Calu3 (cell line): ENCODE measurements around the gene TRIM22. TPM values are rescaled to one million over a fixed set of nuclear protein-coding genes. Genes with fewer than 3 reads are reported as not detected.
"Not testable (repeated sequence)": the region's sequence is repeated elsewhere in the genome, so short reads cannot be mapped to it uniquely, and the experiment has no call there.

ENCODE experiments used
- BruUV-seq: library from RNA; stranded (reverse); fragments of 400-500 nt; replicated peaks from 2 replicates; lab custom pipeline; 2021; lab: Mats Ljungman, UMichigan
- CTCF ChIA-PET: fragments of 300-600 bp; sonication (Branson Sonifier 250); formaldehyde crosslinking; loops from one replicate; lab custom pipeline; 2022; ENCODE audit warnings: antibody characterized with exemption; lab: Charles Lee
- DNase-seq: peaks from one replicate; pipeline ENCODE4 v3.0.0; 2022
- H3K27ac Mint-ChIP-seq: one replicate; pipeline ENCODE4 v1.8.0; 2022; ENCODE audit warnings: mixed read lengths; ENCODE audit not compliant: unreplicated experiment
- H3K27me3 Mint-ChIP-seq: one replicate; pipeline ENCODE4 v1.8.0; 2022; ENCODE audit warnings: mixed read lengths; ENCODE audit not compliant: unreplicated experiment
- H3K36me3 Mint-ChIP-seq: one replicate; pipeline ENCODE4 v1.8.0; 2022; ENCODE audit warnings: mild to moderate bottlenecking, moderate library complexity, mixed read lengths; ENCODE audit not compliant: insufficient read depth, unreplicated experiment
- H3K4me1 Mint-ChIP-seq: one replicate; pipeline ENCODE4 v1.8.0; 2022; ENCODE audit warnings: mild to moderate bottlenecking, low read depth, mixed read lengths; ENCODE audit not compliant: unreplicated experiment
- H3K4me3 Mint-ChIP-seq: one replicate; pipeline ENCODE4 v1.8.0; 2022; ENCODE audit warnings: mild to moderate bottlenecking, low read depth, moderate library complexity, mixed read lengths; ENCODE audit not compliant: unreplicated experiment
- H3K9me3 Mint-ChIP-seq: one replicate; pipeline ENCODE4 v1.8.0; 2022; ENCODE audit warnings: low read depth, mixed read lengths; ENCODE audit not compliant: unreplicated experiment
- intact Hi-C: fragments of 100-400 bp; cut with micrococcal nuclease; formaldehyde crosslinking; loops from one replicate; pipeline ENCODE4 v1.10.0; 2022; ENCODE audit not compliant: unreplicated experiment
- total RNA-seq: library from RNA; stranded (reverse); gene quantifications from 2 replicates; pipeline ENCODE4 v1.2.3, GENCODE V29; 2022
- TF ChIP-seq, protein P1 (sequence below): fragments of 200-600 bp; IDR thresholded peaks from one replicate; pipeline ENCODE4 v1.8.0; 2022; ENCODE audit warnings: antibody characterized with exemption; ENCODE audit not compliant: unreplicated experiment

TRIM22 gene
- total RNA-seq, 1 experiment from 2014 or later = 11.5 TPM

DNA sequence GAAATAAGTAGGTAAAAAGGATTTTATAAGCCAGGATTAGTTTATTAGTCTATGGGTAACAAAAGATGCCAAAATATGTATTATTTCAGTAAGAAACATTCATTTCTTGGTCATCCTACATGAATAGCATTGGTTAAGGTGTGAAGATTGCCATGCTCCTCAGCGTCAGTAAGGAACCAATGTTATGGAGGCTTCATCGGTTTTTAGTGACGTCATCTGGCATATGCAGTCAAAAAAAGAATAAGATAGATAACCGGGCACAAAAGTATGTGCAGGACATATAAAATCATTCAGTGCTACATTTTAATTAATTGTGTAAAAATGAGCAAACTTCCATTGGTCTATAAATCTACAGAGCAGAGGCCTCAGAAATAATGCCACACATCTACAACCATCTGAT lies 34.1 kb upstream of the TRIM22 start:
- no peaks in the 10 kb centered on the region for H3K27me3 Mint-ChIP-seq
- CTCF ChIA-PET = no interaction called here
- peaks cover 2% of the 10 kb centered on the region for H3K9me3 Mint-ChIP-seq
- no peaks in the 10 kb centered on the region for H3K36me3 Mint-ChIP-seq
- H3K4me1 Mint-ChIP-seq = no peaks in the 10 kb centered on the region
- no peak for DNase-seq
- TF ChIP-seq, protein P1, sequence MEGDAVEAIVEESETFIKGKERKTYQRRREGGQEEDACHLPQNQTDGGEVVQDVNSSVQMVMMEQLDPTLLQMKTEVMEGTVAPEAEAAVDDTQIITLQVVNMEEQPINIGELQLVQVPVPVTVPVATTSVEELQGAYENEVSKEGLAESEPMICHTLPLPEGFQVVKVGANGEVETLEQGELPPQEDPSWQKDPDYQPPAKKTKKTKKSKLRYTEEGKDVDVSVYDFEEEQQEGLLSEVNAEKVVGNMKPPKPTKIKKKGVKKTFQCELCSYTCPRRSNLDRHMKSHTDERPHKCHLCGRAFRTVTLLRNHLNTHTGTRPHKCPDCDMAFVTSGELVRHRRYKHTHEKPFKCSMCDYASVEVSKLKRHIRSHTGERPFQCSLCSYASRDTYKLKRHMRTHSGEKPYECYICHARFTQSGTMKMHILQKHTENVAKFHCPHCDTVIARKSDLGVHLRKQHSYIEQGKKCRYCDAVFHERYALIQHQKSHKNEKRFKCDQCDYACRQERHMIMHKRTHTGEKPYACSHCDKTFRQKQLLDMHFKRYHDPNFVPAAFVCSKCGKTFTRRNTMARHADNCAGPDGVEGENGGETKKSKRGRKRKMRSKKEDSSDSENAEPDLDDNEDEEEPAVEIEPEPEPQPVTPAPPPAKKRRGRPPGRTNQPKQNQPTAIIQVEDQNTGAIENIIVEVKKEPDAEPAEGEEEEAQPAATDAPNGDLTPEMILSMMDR = no peak
- H3K4me3 Mint-ChIP-seq = no peak overlapping the region
- intact Hi-C loops = no loop called here
- no TSS peak for BruUV-seq
- H3K27ac Mint-ChIP-seq = no peak overlapping the region

DNA sequence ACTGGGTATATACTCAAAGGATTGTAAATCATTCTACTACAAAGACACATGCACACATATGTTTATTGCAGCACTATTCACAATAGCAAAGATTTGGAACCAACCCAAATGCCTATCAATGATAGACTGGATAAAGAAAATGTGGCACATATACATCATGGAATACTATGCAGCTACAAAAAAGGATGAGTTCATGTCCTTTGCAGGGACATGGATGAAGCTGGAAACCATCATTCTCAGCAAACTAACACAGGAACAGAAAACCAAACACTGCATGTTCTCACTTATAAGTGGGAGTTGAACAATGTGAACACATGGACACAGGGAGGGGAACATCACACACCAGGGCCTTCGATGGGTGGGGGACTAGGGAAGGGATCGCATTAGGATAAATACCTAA lies 32.6 kb upstream of the TRIM22 start:
- H3K4me3 Mint-ChIP-seq, H3K27me3 Mint-ChIP-seq, BruUV-seq, intact Hi-C loops, H3K27ac Mint-ChIP-seq, H3K36me3 Mint-ChIP-seq, DNase-seq, H3K9me3 Mint-ChIP-seq, H3K4me1 Mint-ChIP-seq, CTCF ChIA-PET: not testable (repeated sequence)

DNA sequence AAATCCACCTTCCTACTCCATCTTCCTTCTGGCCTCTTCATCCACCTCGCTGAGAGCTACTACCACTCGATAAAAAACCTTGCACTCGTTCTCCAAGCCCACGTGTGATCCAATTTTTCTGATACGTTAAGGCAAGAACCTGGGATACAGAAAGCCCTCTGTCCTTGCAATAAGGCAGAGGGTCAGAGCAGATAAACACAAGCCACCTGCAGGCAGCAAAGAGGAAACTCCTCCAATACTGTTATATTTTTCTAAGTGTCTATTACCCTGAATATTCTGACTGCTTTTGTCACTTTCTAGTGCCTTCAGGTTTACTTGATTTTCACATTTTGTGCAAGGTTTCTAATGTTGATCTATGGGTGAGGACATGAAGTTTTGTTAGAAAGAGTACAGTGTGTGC lies 31.3 kb upstream of the TRIM22 start:
- no peak for DNase-seq
- Mint-ChIP-seq H3K4me3 (no peak overlapping the region), H3K27me3 (no peaks in the 10 kb centered on the region), H3K4me1 (no peaks in the 10 kb centered on the region), H3K36me3 (no peaks in the 10 kb centered on the region), H3K9me3 (no peaks in the 10 kb centered on the region), H3K27ac (no peak overlapping the region)
- no TSS peak for BruUV-seq
- intact Hi-C loops = no loop called here
- CTCF ChIA-PET = no interaction called here
- TF ChIP-seq, protein P1 = no peak

DNA sequence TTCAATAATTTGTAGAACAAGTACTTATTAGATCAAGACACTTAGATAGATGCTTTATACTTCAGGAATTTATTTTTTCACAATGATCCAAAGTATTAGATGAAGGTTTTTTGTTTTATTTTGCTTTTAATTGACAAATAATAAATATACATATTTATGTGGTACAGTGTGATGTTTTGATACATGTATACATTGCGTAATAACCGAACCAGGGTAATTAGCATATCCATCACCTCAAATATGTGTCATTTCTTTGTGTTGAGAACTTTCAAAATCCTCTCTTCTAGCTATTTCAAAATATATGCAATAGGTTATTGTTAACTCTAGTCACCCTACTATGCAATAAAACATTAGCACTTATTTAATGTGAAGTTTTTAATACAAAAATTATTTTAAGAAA lies 26.1 kb upstream of the TRIM22 start:
- no peak for DNase-seq
- no peak overlapping the region for H3K27ac Mint-ChIP-seq
- H3K36me3 Mint-ChIP-seq = peaks cover 13% of the 10 kb centered on the region
- no peaks in the 10 kb centered on the region for H3K27me3 Mint-ChIP-seq
- CTCF ChIA-PET = no interaction called here
- no peaks in the 10 kb centered on the region for H3K4me1 Mint-ChIP-seq
- TF ChIP-seq, protein P1 = no peak
- intact Hi-C loops = no loop called here
- no peak overlapping the region for H3K4me3 Mint-ChIP-seq
- BruUV-seq = no TSS peak
- H3K9me3 Mint-ChIP-seq = no peaks in the 10 kb centered on the region

DNA sequence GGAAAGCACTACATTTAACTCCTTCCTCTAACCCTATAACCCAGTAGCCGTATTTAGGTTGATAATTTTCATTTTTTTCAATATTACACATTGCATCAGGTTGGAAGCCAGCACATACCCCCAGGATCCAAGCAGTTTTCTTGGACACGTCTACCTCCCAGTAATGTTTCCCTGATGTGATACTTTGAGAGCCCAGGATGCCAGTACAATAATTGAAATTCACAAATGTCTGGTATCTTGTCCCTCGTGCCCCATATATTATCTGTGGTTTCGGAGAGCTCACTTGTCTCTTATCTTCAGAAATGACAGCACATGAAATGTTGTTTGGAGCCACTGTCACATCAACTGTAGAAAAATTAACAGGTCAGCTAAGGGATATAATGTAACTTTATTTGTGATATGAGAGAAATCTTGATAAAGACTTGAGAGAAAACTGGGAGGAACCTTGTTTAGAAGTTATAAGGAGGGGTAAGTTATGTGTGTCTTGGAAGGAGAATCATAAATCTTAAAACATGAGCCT lies 24.5 kb upstream of the TRIM22 start:
- H3K27ac Mint-ChIP-seq = no peak overlapping the region
- BruUV-seq = no TSS peak

More for the DNA sequence above, 24.5 kb upstream of the TRIM22 start:
- no peaks in the 10 kb centered on the region for H3K27me3 Mint-ChIP-seq
- peaks cover 23% of the 10 kb centered on the region for H3K36me3 Mint-ChIP-seq
- no peak for DNase-seq
- intact Hi-C loops = no loop called here
- no peak overlapping the region for H3K4me3 Mint-ChIP-seq
- no peaks in the 10 kb centered on the region for H3K4me1 Mint-ChIP-seq
- CTCF ChIA-PET = interaction anchor here (0.6 to 0.7 kb wide), 2 partner anchors 28 to 176 kb away, joined by 4 to 7 read pairs; no protein-coding TSS in a partner anchor
- H3K9me3 Mint-ChIP-seq = no peaks in the 10 kb centered on the region
- TF ChIP-seq, protein P1 = no peak
